GM18951 (cell line): ENCODE measurements around the gene CAMK2D.

Source experiments
- POLR2A ChIP-seq: IDR thresholded peaks from 4 replicates; pipeline ENCODE4 v1.6.1; 2011; ENCODE audit warnings: mild to moderate bottlenecking; ENCODE audit not compliant: insufficient read length, insufficient read depth; ENCODE audit errors: extremely low read depth
- in situ Hi-C: fragments of 300-500 bp; cut with MboI; formaldehyde crosslinking; loops from one replicate; pipeline ENCODE4 v1.12.0; 2022; ENCODE audit warnings: low sequenced_read_pairs, mixed read lengths, inconsistent platforms; ENCODE audit not compliant: unreplicated experiment

Gene CAMK2D

DNA sequence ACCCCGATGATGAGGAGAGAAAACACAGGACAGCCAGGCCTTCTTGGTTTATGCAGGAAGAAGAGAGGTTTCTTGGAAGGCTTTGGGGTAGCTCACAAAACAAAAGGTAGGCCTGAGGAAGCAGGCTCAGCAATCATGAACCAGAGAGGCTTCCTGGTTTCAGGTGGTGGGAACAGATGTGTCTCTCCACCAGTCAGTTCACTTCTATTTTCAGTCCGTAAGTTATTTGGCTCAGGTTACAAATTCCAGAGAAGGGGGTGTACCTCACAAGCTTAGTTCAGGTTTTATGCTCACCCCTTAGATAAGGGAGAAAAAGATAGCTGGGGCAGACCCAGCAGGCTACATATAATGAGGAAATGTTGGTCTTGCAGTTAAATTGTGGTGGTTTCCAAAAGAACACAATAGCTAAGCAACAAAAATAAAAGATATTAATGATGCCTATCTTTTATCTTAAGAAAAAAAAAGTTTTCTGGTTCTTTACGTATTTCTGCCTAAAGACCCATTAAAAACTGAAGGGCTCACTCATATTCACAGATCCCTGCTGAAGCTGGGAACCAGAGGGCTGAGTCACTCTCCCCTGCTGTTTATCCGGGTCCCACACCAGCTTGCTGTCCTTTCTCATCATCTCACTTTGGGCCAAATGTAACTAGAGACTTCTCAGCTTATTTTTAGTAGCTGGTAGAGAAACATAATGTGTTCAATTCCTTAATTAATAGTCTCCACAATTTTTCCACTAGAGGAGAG is 177.0 kb downstream of the CAMK2D start:
- in situ Hi-C loops = no loop called here
- no peak for TF ChIP-seq POLR2A

DNA sequence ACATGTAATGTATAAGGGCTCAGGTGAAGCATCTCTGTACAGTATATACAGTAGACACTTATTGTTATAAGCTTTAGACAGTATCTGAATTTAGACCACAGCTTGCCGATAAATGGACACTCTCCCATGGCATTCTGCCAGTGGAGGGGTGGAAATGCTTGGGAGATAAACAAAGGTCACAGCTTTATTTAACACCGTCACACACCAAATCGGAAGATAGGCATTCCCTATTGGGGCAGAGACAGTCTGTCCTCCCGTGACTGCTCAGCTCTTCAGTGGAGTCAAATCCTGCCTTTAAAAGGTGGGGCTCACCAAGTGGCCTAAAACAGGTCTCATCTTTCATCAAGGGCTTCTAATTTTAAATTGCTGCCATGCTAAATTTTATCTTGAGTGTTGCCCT is 178.8 kb downstream of the CAMK2D start:
- in situ Hi-C loops = no loop called here
- no peak for TF ChIP-seq POLR2A

DNA sequence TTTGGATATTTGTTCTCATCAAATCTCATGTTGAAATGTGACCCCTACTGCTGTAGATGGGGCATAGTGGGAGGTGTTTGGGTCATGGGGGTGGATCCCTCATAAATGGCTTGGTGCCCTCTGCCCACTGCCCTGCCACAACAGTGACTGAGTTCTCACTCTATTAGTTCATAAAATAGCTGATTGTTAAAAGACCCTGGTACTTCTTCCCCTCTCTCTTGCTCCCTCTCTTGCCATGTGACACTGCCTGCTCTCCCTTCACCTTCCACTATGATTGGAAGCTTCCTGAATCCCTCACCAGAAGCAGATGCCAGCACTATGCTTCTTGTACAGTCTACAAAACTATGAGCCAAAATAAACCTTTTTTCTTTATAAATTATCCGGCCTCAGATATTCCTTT is 182.2 kb downstream of the CAMK2D start:
- no peak for TF ChIP-seq POLR2A

DNA sequence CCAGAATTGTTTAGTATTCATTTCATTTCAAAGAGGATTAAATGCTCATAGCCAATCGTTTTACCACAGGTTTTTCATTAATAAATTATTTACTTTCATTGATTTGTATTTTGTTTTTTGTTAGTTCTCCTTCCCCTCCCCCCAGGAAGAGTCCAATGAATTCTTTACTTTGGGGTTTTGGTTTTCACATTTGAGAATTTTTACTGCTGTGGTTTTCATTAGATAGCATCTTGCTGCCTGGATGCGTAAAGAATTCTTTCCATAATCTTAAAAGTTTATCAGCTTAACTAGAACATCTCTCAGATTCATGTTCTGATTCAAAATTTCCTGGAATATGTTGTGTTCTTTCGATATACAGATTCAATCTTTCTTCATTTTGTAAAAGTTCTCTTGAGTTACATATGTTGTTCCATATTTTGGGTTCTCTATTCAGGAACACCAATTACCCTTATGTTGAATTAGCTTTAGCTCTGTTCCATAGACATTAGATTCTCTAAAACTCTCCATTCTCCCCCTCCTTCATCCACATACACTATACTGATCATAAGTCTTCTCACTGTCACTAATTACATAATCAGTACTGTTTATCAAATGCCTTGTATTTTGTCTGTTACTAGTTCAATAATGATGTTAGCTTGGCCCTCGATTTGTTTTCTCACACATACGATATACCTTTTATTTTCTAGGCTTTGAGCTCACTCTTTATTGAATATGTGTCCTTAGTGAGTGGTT is 184.4 kb downstream of the CAMK2D start:
- TF ChIP-seq POLR2A = no peak
- in situ Hi-C loops = no loop called here

More for the DNA sequence above, 182.2 kb downstream of the CAMK2D start:
- in situ Hi-C loops = no loop called here

DNA sequence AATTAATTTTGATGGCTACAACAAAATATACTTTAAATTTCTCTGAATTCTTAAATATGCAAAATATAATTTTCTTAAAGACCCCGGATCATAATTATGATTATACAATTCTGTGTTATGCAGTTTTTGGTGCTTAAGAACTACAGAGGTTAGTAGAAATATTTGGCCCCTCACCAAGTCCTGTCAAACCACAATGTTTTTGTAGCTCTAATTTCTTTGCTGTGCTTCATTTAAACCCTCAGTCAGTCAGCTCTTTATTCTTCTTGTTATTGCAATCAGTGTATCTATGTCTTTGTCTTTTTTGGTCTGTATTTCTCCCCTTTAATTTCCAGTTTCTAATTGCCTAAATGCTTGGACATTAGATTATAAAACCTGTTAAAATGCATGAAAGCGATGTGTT is 186.1 kb downstream of the CAMK2D start:
- in situ Hi-C loops = no loop called here
- TF ChIP-seq POLR2A = no peak

DNA sequence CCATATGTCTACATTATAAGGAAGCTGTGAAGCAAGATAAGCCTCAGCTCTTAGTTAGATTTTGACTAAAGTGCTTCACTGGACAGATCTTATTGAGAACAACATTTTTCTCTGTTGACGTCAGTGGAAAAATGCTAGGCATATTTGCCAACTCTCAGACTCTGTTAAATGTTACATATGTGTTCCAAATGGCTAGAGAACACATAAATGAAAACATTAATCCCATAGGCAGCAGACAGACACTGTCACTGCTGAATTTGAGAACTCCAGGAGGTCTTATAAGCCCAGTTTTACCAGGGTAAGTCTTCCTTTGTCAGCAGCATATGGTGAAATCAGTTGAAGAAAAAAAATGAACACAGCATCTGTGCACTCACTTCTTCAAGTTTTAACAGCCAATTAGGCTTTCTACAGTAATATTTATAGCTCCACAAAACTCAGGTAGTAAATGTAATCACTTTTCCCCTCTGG is 186.9 kb downstream of the CAMK2D start:
- in situ Hi-C loops = no loop called here
- TF ChIP-seq POLR2A = no peak

DNA sequence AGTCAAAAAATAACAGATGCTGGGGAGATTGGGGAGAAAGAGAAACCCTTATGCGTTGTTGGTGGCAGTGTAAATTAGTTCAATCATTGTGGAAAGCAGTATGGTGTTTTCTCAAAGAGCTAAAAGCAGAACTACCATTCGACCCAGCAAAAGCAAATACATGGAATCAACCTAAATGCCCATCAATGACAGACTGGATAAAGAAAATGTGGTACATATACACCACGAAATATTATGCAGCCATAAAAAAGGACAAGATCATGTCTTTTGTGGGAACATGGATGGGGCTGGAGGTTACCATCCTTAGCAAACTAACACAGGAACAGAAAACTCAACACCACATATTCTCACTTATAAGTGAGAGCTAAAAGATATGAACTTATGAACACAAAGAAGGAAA is 188.9 kb downstream of the CAMK2D start:
- no peak for TF ChIP-seq POLR2A
- in situ Hi-C loops = no loop called here

DNA sequence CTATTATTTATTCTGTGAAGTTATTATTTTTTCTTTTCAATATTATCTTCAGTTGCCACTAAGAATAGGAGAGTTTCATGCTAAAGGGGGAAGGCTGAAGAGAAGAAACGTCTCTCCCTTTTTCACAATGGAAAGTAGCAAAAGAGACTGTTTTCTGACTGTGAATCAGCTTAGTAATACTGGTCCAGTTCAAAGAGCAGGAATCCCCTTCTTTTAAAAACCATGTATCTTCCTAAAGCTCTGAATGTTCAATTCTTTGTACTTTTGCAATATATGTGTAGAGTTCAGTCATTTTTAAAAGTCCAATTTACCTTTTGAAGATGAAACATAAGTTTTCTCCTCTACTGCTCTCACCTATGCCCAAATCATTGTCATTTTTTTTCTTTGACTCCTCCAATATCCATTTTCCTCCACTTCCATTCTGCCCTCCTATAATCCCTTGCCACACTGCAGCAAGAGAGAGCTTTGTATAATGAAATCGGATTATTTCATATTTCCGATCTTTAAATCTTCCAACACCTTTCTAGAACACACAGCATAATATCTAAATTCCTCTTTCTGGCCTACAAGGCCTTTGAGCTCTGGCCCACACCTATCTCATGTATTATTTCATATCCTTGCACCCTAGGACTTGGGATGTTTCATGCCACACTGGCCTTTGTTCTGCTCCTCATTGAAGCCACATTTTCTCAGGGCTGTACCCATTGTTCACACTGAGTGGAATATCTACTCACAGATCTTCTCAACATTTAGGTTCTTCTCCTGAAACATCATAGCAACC is 195.3 kb downstream of the CAMK2D start:
- TF ChIP-seq POLR2A = no peak
- in situ Hi-C loops = no loop called here

DNA sequence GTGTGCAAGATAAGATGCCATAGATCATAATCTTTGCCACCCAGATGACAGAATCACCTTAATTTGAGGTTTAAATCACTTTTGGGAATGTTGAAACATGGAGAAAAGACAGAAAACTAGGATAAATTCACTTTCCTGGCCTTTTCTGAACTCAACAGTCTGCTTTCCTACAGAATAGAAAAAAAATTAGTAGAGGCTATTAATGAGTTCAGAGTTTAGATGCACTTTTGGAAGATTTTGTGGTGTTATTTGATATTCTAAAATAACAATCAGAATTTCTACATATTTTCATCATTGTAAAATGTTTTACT is 195.9 kb downstream of the CAMK2D start:
- TF ChIP-seq POLR2A = no peak
- in situ Hi-C loops = no loop called here

DNA sequence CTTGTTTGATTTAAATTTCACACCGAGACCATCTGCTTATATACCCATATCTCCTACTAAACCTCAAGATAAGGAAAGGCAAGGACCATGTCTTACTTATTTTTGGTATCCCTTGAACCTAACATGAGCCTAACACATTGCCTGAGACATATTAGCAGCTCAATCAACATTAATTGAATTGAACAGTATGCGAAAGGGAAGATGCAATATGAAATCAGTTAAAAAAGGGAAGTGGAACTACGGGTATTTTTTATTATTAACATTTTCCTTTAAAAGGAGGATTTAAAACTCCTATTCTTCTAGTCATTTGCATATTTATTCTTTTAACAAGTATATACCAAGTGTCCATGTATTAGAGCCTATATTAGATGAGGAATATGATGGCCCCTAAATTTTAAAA is 197.0 kb downstream of the CAMK2D start:
- in situ Hi-C loops = no loop called here
- TF ChIP-seq POLR2A = no peak

DNA sequence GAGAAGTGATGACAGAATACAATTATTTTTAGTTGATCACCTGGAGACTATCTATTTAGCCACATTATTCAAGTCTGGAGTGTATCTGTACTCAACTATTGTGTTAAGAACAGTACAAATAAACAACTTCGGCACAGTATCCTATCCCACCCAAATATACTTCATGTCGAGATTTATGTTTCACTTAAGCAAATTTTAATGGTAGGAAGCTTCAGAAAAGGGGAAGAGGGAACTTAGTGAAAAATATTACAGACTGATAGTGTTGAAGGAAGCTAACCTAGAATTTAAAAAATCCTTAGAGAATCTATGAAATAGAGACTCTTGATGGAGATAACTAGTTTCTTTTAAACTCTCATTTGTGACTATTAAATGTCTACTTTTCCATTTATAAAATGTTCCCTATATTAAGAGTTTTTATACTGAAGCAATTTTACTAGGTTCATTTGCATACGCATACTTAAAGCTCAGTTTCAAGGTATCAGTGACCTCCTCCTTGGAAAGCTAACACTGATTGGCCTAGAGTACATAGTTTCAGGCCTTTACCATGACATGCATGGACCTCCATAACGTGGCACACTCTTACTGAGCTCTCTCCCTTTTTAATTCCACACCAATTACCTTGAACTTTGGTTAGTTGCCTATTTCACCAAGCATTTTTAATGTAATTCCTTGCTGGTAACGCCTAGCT is 197.7 kb downstream of the CAMK2D start:
- TF ChIP-seq POLR2A = no peak

DNA sequence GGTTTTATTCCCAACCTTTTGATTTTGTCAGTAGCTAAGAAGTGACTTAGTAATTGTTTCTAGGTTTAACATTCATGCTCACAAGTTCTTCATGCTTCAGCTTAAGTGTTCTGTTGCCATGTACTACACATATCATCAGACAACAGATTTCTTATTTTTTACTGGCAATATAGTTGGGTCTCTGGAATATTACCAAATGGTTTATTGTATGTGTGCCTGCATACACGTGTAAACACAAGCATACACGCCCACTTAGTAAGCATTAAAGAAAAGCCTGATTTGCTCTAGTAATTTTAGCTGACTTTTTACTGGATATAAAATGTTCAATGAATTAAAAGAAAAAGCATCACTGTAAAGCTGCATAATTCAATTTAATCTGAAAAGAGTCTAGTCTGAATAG is 199.8 kb downstream of the CAMK2D start:
- TF ChIP-seq POLR2A = no peak
- in situ Hi-C loops = no loop called here

More for the DNA sequence above, 197.7 kb downstream of the CAMK2D start:
- in situ Hi-C loops = no loop called here

DNA sequence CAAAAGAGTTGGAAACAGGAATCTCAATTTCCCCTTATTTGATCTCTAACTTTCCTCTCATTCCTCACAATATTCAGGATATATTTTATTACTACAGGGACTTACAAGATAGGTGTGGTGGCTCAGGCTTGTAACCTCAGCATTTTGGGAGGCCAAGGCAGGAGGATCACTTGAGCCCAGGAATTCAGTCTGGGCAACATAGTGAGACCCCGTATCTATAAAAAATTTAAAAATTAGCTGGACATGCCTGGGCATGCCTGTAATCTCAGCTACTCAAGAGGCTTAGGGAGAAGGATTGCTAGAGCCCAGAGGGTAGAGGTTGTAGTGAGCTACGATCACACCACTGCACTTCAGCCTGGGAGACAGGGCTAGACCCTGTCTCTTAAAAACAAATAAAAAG is 200.4 kb downstream of the CAMK2D start:
- no peak for TF ChIP-seq POLR2A
- in situ Hi-C loops = no loop called here

DNA sequence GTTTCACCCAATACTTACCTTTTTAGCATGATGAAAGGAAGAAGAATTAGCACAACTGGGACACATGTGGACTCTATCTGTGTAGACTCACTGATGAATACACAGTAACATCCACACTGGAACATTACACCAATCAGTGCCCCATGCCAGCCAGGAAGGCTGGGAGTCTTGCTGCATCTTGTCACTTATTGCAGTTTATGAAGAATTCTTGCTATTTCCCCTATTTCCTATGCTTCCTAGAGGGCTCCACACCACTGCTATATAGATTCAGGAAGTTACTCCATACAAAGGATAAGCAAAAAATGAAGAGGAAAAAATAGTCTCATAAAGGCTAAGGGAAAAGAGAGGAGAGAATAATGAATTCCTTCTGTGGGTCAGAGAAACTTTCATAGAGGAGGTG is 201.0 kb downstream of the CAMK2D start:
- no peak for TF ChIP-seq POLR2A
- in situ Hi-C loops = no loop called here
